Omental fat pad (tissue), 4 donors: ENCODE results near the gene SPATA24. TPM values are rescaled to one million over a fixed set of nuclear protein-coding genes. Genes with fewer than 3 reads are reported as not detected.

ENCODE experiments used
- ATAC-seq: fragments of 150-250 bp; one replicate; pipeline ENCODE4 v1.9.1; 2016; ENCODE audit warnings: mild to moderate bottlenecking, moderate library complexity; ENCODE audit not compliant: low FRiP score
- DNase-seq: peaks from one replicate; pipeline ENCODE4 v3.0.0-alpha.2; 2019; ENCODE audit warnings: low spot score
- CTCF ChIP-seq, 3 donors: fragments of 450-650 bp; IDR thresholded peaks; one replicate each; pipeline ENCODE4 v1.5.1; 2016 to 2017; ENCODE audit warnings: antibody characterized with exemption in 3 of 3, mild to moderate bottlenecking in 3 of 3, moderate library complexity in 2 of 3
- total RNA-seq, 4 donors: library from RNA; depleted of rRNA; stranded (reverse); fragments of >200 nt; gene quantifications; one replicate each; pipeline ENCODE4 v1.1.0, GENCODE V29; 2016

SPATA24 gene
- total RNA-seq, 4 donors from 2014 or later = 1.8 to 3.3 (median 2.0) TPM

DNA sequence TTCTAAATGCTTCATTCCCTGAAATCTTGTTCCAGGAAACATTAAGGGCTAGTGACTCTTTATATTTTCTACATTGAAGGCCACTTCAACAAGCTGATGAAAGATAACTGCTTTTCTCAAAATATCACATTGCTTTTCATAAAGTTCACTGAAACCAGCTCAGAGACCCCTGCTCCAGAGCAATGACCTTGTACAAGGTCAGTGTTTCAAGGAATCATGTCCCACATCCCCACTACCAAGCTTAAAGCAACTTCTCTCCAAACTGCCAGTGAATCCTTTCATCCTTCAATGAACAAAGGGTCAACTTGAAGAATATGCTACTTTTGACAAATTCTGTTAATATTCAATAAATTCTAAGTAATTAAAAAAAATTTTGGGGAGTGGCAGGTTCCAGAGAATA is 12.0 kb upstream of the SPATA24 start:
- ATAC-seq (no peak), DNase-seq (no peak)
- no peak for TF ChIP-seq CTCF (IDR thresholded peaks at IDR 0.05)

- DNase-seq (no peak), ATAC-seq (no peak)
- no peak for TF ChIP-seq CTCF (IDR thresholded peaks at IDR 0.05)
These were observed 11.5 kb upstream of the SPATA24 start for GRCh38 chr5:139415221-139415861.

- DNase-seq = no peak
- TF ChIP-seq CTCF (IDR thresholded peaks at IDR 0.05) = no peak
- ATAC-seq = peak; percentile 14
These were observed 10.8 kb upstream of the SPATA24 start for GRCh38 chr5:139414581-139415130.

- TF ChIP-seq CTCF (IDR thresholded peaks at IDR 0.05) = no peak
- no peak for DNase-seq
- no peak for ATAC-seq
These were observed 10.1 kb upstream of the SPATA24 start for GRCh38 chr5:139413963-139414362.

GRCh38 chr5:139413153-139413552 is 9.3 kb upstream of the SPATA24 start:
- ATAC-seq = no peak
- TF ChIP-seq CTCF (IDR thresholded peaks at IDR 0.05) = no peak

GRCh38 chr5:139410993-139411828 is 7.3 kb upstream of the SPATA24 start:
- ATAC-seq = no peak
- TF ChIP-seq CTCF (IDR thresholded peaks at IDR 0.05) = no peak
- DNase-seq = no peak

More at GRCh38 chr5:139413153-139413552, 9.3 kb upstream of the SPATA24 start:
- no peak for DNase-seq
